Right atrium auricular region (tissue), 2 donors: ENCODE measurements around the gene RIMS1. TPM values are rescaled to one million over a fixed set of nuclear protein-coding genes. Genes with fewer than 3 reads are reported as not detected.

Experiments used
- DNase-seq: peaks from one replicate; pipeline ENCODE4 v3.0.0-alpha.2; 2019; ENCODE audit warnings: low spot score
- H3K27ac ChIP-seq, 2 donors: fragments of 200-600 bp; sonication (generic); 1 replicate in 1 of 2; 2 replicates in 1 of 2; pipeline ENCODE4 v1.5.1; 2016 to 2019
- H3K27me3 ChIP-seq, 2 donors: fragments of 200-600 bp; sonication (generic); one replicate each; pipeline versions ENCODE4 v1.5.1 to v1.6.0; 2017 to 2019
- H3K36me3 ChIP-seq: fragments of 200-600 bp; sonication (generic); one replicate; pipeline ENCODE4 v1.5.1; 2016
- H3K4me1 ChIP-seq, 2 donors: fragments of 200-600 bp; sonication (generic); one replicate each; pipeline versions ENCODE4 v1.5.1 to v1.6.0; 2017 to 2019
- H3K4me3 ChIP-seq, 2 donors: fragments of 200-600 bp; sonication (generic); 1 replicate in 1 of 2; 2 replicates in 1 of 2; pipeline ENCODE4 v1.5.1; 2017 to 2019; ENCODE audit warnings: mild to moderate bottlenecking in 1 of 2, moderate library complexity in 1 of 2
- H3K9me3 ChIP-seq, 2 donors: fragments of 200-600 bp; sonication (generic); one replicate each; pipeline ENCODE4 v1.5.1; 2019
- CTCF ChIP-seq, 2 donors: fragments of 200-600 bp; sonication (generic); IDR thresholded peaks; one replicate each; pipeline ENCODE4 v1.5.1; 2019; ENCODE audit warnings: antibody characterized with exemption in 2 of 2
- total RNA-seq, 2 donors: library from RNA; depleted of rRNA; stranded (reverse); fragments of >200 nt; gene quantifications; one replicate each; pipeline ENCODE4 v1.1.0, GENCODE V29; 2016

RIMS1 gene
- total RNA-seq, 2 donors from 2014 or later, result 0.55 to 1.3 TPM

GRCh38 chr6:72401865-72402264 lies 515.5 kb downstream of the RIMS1 start:
- Histone ChIP-seq H3K27me3 (no peaks in the 10 kb centered on the region), H3K4me1 (no peaks in the 10 kb centered on the region), H3K27ac (no peak overlapping the region), H3K36me3 (no peaks in the 10 kb centered on the region), H3K4me3 (no peak overlapping the region), H3K9me3 (no peaks in the 10 kb centered on the region)
- DNase-seq, result no peak
- no peak for TF ChIP-seq CTCF (IDR thresholded peaks at IDR 0.05)

GRCh38 chr6:72403413-72403812 lies 517.1 kb downstream of the RIMS1 start:
- TF ChIP-seq CTCF (IDR thresholded peaks at IDR 0.05), result no peak
- no peak for DNase-seq
- H3K27me3 ChIP-seq, result no peaks in the 10 kb centered on the region
- no peaks in the 10 kb centered on the region for H3K9me3 ChIP-seq
- no peaks in the 10 kb centered on the region for H3K36me3 ChIP-seq
- H3K4me1 ChIP-seq, result no peaks in the 10 kb centered on the region
- no peak overlapping the region for H3K4me3 ChIP-seq
- no peak overlapping the region for H3K27ac ChIP-seq

- no peak for DNase-seq
- no peak for TF ChIP-seq CTCF (IDR thresholded peaks at IDR 0.05)
- Histone ChIP-seq H3K9me3 (no peaks in the 10 kb centered on the region), H3K27ac (no peak overlapping the region), H3K4me1 (no peaks in the 10 kb centered on the region), H3K27me3 (no peaks in the 10 kb centered on the region), H3K4me3 (no peak overlapping the region), H3K36me3 (no peaks in the 10 kb centered on the region)
Observed at GRCh38 chr6:72406517-72406916, 520.2 kb downstream of the RIMS1 start.

DNA sequence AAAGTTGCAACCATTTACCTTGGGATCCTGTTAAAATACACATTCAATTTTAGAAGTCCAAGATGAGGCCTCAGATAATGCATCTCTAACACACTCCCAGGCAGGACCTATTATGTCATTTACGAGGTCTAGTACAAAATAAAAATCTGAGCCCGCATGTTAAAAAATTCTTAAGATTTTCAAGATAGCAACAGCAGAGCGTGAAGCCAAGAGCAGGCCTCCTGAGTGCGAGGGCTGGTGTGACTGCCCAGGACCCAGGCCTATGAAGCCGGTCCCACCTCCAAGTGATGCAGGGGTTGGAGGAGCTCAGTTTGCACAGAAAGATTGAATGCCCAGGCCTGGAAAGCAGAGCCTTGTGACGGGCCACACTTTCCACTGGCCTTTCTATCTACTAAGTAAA lies 524.4 kb downstream of the RIMS1 start:
- Histone ChIP-seq H3K27ac (no peak overlapping the region), H3K27me3 (no peaks in the 10 kb centered on the region), H3K4me3 (no peak overlapping the region), H3K36me3 (no peaks in the 10 kb centered on the region), H3K9me3 (no peaks in the 10 kb centered on the region), H3K4me1 (no peaks in the 10 kb centered on the region)
- no peak for DNase-seq
- no peak for TF ChIP-seq CTCF (IDR thresholded peaks at IDR 0.05)

DNA sequence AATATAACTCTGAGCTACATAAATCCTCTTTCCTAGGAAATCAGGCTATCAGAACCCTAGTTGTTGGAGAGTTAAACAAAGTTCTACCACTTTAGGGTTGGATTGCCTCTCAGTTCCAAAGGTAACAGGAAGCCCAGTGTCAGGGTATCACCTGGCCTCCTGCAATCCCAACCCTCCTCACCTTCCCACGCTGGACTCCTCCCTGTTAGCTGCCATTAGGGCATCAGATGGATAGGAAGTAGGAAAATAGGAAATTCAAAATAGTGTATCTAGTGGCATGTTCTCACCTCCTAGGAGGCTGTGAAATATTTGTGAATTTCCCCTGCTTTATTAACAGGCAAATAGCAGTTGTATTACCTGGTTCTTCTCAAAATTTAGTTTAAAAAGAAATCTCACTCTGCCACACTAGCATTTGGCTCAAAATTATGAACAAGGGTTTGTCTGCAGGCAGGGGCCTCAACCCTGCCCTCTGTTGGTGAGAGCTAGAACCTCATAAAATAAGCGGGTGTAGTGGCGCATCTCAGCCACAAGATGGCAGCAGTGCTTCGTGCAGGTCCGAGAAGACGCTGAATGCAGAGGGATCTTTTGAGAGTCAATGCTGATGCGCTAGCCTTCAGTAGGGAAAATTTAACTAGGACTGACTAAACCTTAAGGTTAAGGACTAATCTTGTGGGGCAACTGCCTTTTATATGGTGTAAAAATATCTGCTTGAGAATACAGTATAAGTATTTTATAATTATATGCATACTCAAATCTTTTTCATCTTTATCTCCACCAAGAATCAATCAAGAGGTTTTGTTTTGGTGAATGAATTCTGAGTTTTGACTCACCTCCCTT lies 525.7 kb downstream of the RIMS1 start:
- Histone ChIP-seq H3K27me3 (no peaks in the 10 kb centered on the region), H3K27ac (no peak overlapping the region), H3K4me1 (no peaks in the 10 kb centered on the region), H3K4me3 (no peak overlapping the region), H3K36me3 (no peaks in the 10 kb centered on the region), H3K9me3 (no peaks in the 10 kb centered on the region)
- TF ChIP-seq CTCF (IDR thresholded peaks at IDR 0.05), result peak; percentile 100
- DNase-seq, result peak; percentile 83

DNA sequence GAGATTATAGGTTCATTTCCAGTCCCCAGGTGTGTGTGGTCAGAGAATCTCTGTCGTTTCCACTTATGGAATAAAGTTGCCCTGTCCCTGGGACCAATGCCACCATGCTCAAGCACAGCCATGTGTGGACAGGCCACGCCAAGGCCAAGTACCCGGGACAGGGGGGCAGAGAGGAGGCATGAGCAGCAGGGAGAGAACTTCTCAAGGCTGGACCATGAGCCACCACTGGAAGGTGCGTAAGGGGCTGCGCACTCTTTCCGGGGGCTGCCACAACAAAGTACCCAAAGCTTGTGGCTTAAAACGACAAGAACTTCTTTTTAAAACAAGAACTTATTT lies 526.3 kb downstream of the RIMS1 start:
- Histone ChIP-seq H3K27me3 (no peaks in the 10 kb centered on the region), H3K36me3 (no peaks in the 10 kb centered on the region), H3K27ac (no peak overlapping the region), H3K4me3 (no peak overlapping the region), H3K4me1 (no peaks in the 10 kb centered on the region), H3K9me3 (no peaks in the 10 kb centered on the region)
- no peak for TF ChIP-seq CTCF (IDR thresholded peaks at IDR 0.05)
- DNase-seq, result no peak
